H9 (cell line): ENCODE results near the gene TTC9B. TPM values are rescaled to one million over a fixed set of nuclear protein-coding genes. Genes with fewer than 3 reads are reported as not detected.

ENCODE experiments used
- DNase-seq: peaks from one replicate; pipeline ENCODE4 v3.0.0-alpha.2; 2017
- H2AFZ ChIP-seq: one replicate; pipeline ENCODE4 v1.6.1; 2013; ENCODE audit warnings: mild to moderate bottlenecking, low read length, control low read depth, moderate library complexity
- H2AK5ac ChIP-seq: 2 replicates; pipeline ENCODE4 v1.6.1; 2013; ENCODE audit warnings: low read length, control low read depth, mixed read lengths; ENCODE audit not compliant: insufficient read length
- H2BK120ac ChIP-seq: one replicate; pipeline ENCODE4 v1.6.1; 2013; ENCODE audit warnings: low read depth, mild to moderate bottlenecking, low read length, control low read depth, inconsistent platforms; ENCODE audit not compliant: poor library complexity, severe bottlenecking
- H2BK12ac ChIP-seq: 2 replicates; pipeline ENCODE4 v1.6.1; 2013; ENCODE audit warnings: low read length, control low read depth, mixed read lengths, low read depth; ENCODE audit not compliant: insufficient read length
- H2BK15ac ChIP-seq: 2 replicates; pipeline ENCODE4 v1.6.1; 2013; ENCODE audit warnings: low read depth, low read length, control low read depth
- H2BK20ac ChIP-seq: one replicate; pipeline ENCODE4 v1.6.1; 2013; ENCODE audit warnings: low read depth, mild to moderate bottlenecking, low read length, control low read depth, inconsistent platforms; ENCODE audit not compliant: poor library complexity, severe bottlenecking
- H2BK5ac ChIP-seq: 2 replicates; pipeline ENCODE4 v1.6.1; 2013; ENCODE audit warnings: low read length, control low read depth, mixed read lengths; ENCODE audit not compliant: insufficient read length
- H3K14ac ChIP-seq: 2 replicates; pipeline ENCODE4 v1.6.1; 2013; ENCODE audit warnings: low read length, control low read depth; ENCODE audit not compliant: insufficient read depth
- H3K18ac ChIP-seq: 2 replicates; pipeline ENCODE4 v1.6.1; 2013; ENCODE audit warnings: low read depth, mild to moderate bottlenecking, mixed read lengths, low read length, control low read depth; ENCODE audit not compliant: insufficient read length
- H3K23ac ChIP-seq: 2 replicates; pipeline ENCODE4 v1.6.1; 2013; ENCODE audit warnings: low read length, control low read depth, mixed read lengths, low read depth; ENCODE audit not compliant: insufficient read length
- H3K23me2 ChIP-seq: 2 replicates; pipeline ENCODE4 v1.6.1; 2013; ENCODE audit warnings: low read depth, mild to moderate bottlenecking, mixed read lengths, low read length, control low read depth; ENCODE audit not compliant: insufficient read length, poor library complexity, severe bottlenecking
- H3K27ac ChIP-seq: 2 replicates; pipeline ENCODE4 v1.5.1; 2013; ENCODE audit warnings: low read length, control low read depth, mixed read lengths, low read depth; ENCODE audit not compliant: insufficient read length
- H3K27me3 ChIP-seq: 2 replicates; pipeline ENCODE4 v1.6.1; 2013; ENCODE audit warnings: low read length, control low read depth, inconsistent platforms; ENCODE audit not compliant: insufficient read depth
- H3K4ac ChIP-seq: 2 replicates; pipeline ENCODE4 v1.6.1; 2013; ENCODE audit warnings: low read depth, mild to moderate bottlenecking, control low read depth, inconsistent platforms, low read length, moderate library complexity
- H3K4me1 ChIP-seq: 2 replicates; pipeline ENCODE4 v1.6.1; 2013; ENCODE audit warnings: low read length, control low read depth, inconsistent platforms; ENCODE audit not compliant: insufficient read depth
- H3K4me2 ChIP-seq: 2 replicates; pipeline ENCODE4 v1.6.1; 2013; ENCODE audit warnings: low read length, control low read depth, mixed read lengths; ENCODE audit not compliant: insufficient read length, insufficient read depth
- H3K56ac ChIP-seq: 2 replicates; pipeline ENCODE4 v1.6.1; 2013; ENCODE audit warnings: low read depth, mild to moderate bottlenecking, mixed read lengths, low read length, control low read depth; ENCODE audit not compliant: insufficient read length
- H3K79me1 ChIP-seq: 2 replicates; pipeline ENCODE4 v1.6.1; 2013; ENCODE audit warnings: low read depth, mild to moderate bottlenecking, moderate library complexity, low read length, control low read depth, inconsistent platforms; ENCODE audit not compliant: insufficient read depth, poor library complexity, severe bottlenecking
- H3K79me2 ChIP-seq: 2 replicates; pipeline ENCODE4 v1.6.1; 2013; ENCODE audit warnings: low read length, control low read depth, inconsistent platforms; ENCODE audit not compliant: insufficient read depth
- H3K9ac ChIP-seq: 2 replicates; pipeline ENCODE4 v1.6.1; 2013; ENCODE audit warnings: low read length, control low read depth, mixed read lengths; ENCODE audit not compliant: insufficient read length; ENCODE audit errors: extremely low read depth
- H3K9me3 ChIP-seq: one replicate; pipeline ENCODE4 v1.6.1; 2013; ENCODE audit warnings: low read depth, low read length, inconsistent platforms; ENCODE audit not compliant: control insufficient read depth
- H3T11ph ChIP-seq: one replicate; pipeline ENCODE4 v1.6.1; 2013; ENCODE audit warnings: mild to moderate bottlenecking, low read length, control low read depth, inconsistent platforms
- H4K20me1 ChIP-seq: one replicate; pipeline ENCODE4 v1.6.1; 2013; ENCODE audit not compliant: control insufficient read depth, insufficient read length, insufficient read depth
- H4K5ac ChIP-seq: 2 replicates; pipeline ENCODE4 v1.6.1; 2013; ENCODE audit warnings: low read depth, mild to moderate bottlenecking, mixed read lengths, low read length, control low read depth; ENCODE audit not compliant: insufficient read length
- H4K8ac ChIP-seq: replicated peaks from 2 replicates; pipeline ENCODE4 v1.6.1; 2013; ENCODE audit warnings: low read length, control low read depth, mixed read lengths, low read depth; ENCODE audit not compliant: insufficient read length
- H4K91ac ChIP-seq: 2 replicates; pipeline ENCODE4 v1.6.1; 2013; ENCODE audit warnings: low read depth, mild to moderate bottlenecking, moderate library complexity, mixed read lengths, low read length, control low read depth; ENCODE audit not compliant: insufficient read length
- H3K27ac Mint-ChIP-seq, 3 experiments: 2 replicates in 2 of 3; 3 replicates in 1 of 3; pipeline ENCODE4 v1.8.0; 2020 to 2021; ENCODE audit warnings: mixed read lengths in 3 of 3, mild to moderate bottlenecking in 1 of 3, moderate library complexity in 1 of 3
- H3K27me3 Mint-ChIP-seq: 2 replicates; pipeline ENCODE4 v1.8.0; 2021; ENCODE audit warnings: low read depth, mild to moderate bottlenecking, moderate library complexity, mixed read lengths
- H3K36me3 Mint-ChIP-seq, 3 experiments: 2 replicates in 2 of 3; 3 replicates in 1 of 3; pipeline ENCODE4 v1.8.0; 2020 to 2021; ENCODE audit warnings: low read depth in 3 of 3, mixed read lengths in 3 of 3; ENCODE audit not compliant: insufficient read depth in 1 of 3
- H3K4me1 Mint-ChIP-seq, 2 experiments: 2 replicates each; pipeline ENCODE4 v1.8.0; 2020; ENCODE audit warnings: mixed read lengths in 2 of 2
- H3K4me3 Mint-ChIP-seq, 2 experiments: 2 replicates in 1 of 2; 3 replicates in 1 of 2; pipeline ENCODE4 v1.8.0; 2020 to 2021; ENCODE audit warnings: mild to moderate bottlenecking in 2 of 2, mixed read lengths in 2 of 2, moderate library complexity in 1 of 2
- H3K9me3 Mint-ChIP-seq, 2 experiments: 2 replicates in 1 of 2; 3 replicates in 1 of 2; pipeline ENCODE4 v1.8.0; 2020; ENCODE audit warnings: mild to moderate bottlenecking in 2 of 2, mixed read lengths in 2 of 2, moderate library complexity in 1 of 2
- WGBS: extraction: QIAGEN DNeasy Blood & Tissue Kit; methylation state at CpG from one replicate; pipeline ENCODE4 v1.1.7; 2013; ENCODE audit warnings: missing lambda C conversion rate, low lambda C conversion rate, mixed read lengths; ENCODE audit not compliant: insufficient read length; ENCODE audit errors: extremely low coverage; 5-methylcytosine and 5-hydroxymethylcytosine counted together
- total RNA-seq: library from RNA; stranded (reverse); gene quantifications from 2 replicates; pipeline ENCODE4 v1.2.1, GENCODE V29; 2021
- TF ChIP-seq, protein P1 (sequence below): fragments of 200-600 bp; sonication (generic); conservative IDR thresholded peaks from 3 replicates; pipeline ENCODE4 v1.8.0; 2021; ENCODE audit warnings: antibody characterized with exemption, mild to moderate bottlenecking

The TTC9B gene
- total RNA-seq, 1 experiment from 2014 or later = 0.15 TPM

DNA sequence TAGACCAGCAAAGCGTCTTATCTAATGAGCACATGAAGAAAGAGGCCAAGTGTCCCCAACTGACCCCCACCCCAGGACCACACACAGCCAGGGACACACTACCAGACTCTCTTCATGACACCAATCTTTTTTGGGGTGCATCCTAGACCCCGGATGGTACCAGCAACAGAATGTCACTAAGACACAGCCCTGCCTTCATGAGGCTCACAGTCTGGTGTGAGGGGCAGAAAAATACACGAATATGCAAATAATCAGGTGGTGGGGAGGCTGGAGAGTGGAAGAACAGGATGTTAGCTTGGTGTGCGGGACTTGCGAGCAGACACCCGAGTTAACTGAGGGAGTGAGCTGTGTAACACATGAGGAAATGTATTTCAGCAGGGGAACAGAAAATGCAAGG lies 49.4 kb upstream of the TTC9B start:
- no peak overlapping the region for H3K4me2 ChIP-seq
- H3K27ac ChIP-seq = no peak overlapping the region
- H3K23ac ChIP-seq = no peak overlapping the region
- no peak overlapping the region for H3K18ac ChIP-seq
- H2BK20ac ChIP-seq = no peak overlapping the region
- Mint-ChIP-seq H3K36me3 (peaks cover 16 to 29% (median 28%) of the 10 kb centered on the region in 3 experiments; a peak in 6 of 7 replicates), H3K27ac (peak overlapping the region in 2 of 3 experiments; percentile 37 to 61; a peak in 5 of 7 replicates), H3K4me1 (peaks cover 35 to 37% of the 10 kb centered on the region in 2 experiments), H3K4me3 (no peak overlapping the region), H3K9me3 (no peaks in the 10 kb centered on the region), H3K27me3 (no peaks in the 10 kb centered on the region; the same call in 1 of the 2 replicates)
- H3K56ac ChIP-seq = no peak overlapping the region
- no peak overlapping the region for H4K8ac ChIP-seq
- DNase-seq = no peak
- no peaks in the 10 kb centered on the region for H3K23me2 ChIP-seq
- H3K4me1 ChIP-seq = no peaks in the 10 kb centered on the region
- H2BK15ac ChIP-seq = no peak overlapping the region
- no peak overlapping the region for H2BK5ac ChIP-seq
- H2BK120ac ChIP-seq = no peak overlapping the region
- H3K79me2 ChIP-seq = no peaks in the 10 kb centered on the region; the same call in 1 of the 2 replicates
- no peaks in the 10 kb centered on the region for H3K27me3 ChIP-seq
- H3K9ac ChIP-seq = no peak overlapping the region
- H4K20me1 ChIP-seq = peaks cover 2% of the 10 kb centered on the region
- H2AFZ ChIP-seq = no peak overlapping the region
- no peak overlapping the region for H3K4ac ChIP-seq
- no peaks in the 10 kb centered on the region for H3K9me3 ChIP-seq
- TF ChIP-seq, protein P1, sequence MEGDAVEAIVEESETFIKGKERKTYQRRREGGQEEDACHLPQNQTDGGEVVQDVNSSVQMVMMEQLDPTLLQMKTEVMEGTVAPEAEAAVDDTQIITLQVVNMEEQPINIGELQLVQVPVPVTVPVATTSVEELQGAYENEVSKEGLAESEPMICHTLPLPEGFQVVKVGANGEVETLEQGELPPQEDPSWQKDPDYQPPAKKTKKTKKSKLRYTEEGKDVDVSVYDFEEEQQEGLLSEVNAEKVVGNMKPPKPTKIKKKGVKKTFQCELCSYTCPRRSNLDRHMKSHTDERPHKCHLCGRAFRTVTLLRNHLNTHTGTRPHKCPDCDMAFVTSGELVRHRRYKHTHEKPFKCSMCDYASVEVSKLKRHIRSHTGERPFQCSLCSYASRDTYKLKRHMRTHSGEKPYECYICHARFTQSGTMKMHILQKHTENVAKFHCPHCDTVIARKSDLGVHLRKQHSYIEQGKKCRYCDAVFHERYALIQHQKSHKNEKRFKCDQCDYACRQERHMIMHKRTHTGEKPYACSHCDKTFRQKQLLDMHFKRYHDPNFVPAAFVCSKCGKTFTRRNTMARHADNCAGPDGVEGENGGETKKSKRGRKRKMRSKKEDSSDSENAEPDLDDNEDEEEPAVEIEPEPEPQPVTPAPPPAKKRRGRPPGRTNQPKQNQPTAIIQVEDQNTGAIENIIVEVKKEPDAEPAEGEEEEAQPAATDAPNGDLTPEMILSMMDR = no peak
- no peak overlapping the region for H2AK5ac ChIP-seq
- H2BK12ac ChIP-seq = no peak overlapping the region
- no peak overlapping the region for H4K91ac ChIP-seq
- H3K79me1 ChIP-seq = no peaks in the 10 kb centered on the region
- no peak overlapping the region for H3K14ac ChIP-seq
- no CpG with 5 or more reads among the region's 6 CpGs for WGBS
- H3T11ph ChIP-seq = no peak overlapping the region
- no peak overlapping the region for H4K5ac ChIP-seq
